ENCODE data around the gene ANKRD52. TPM values are rescaled to one million over a fixed set of nuclear protein-coding genes. Genes with fewer than 3 reads are reported as not detected.
A peak's percentile ranks its signal among the peaks of the same experiment; 100 is the strongest.

ANKRD52 gene
- total RNA-seq, 1 experiment from 2014 or later = 56.6 TPM

DNA sequence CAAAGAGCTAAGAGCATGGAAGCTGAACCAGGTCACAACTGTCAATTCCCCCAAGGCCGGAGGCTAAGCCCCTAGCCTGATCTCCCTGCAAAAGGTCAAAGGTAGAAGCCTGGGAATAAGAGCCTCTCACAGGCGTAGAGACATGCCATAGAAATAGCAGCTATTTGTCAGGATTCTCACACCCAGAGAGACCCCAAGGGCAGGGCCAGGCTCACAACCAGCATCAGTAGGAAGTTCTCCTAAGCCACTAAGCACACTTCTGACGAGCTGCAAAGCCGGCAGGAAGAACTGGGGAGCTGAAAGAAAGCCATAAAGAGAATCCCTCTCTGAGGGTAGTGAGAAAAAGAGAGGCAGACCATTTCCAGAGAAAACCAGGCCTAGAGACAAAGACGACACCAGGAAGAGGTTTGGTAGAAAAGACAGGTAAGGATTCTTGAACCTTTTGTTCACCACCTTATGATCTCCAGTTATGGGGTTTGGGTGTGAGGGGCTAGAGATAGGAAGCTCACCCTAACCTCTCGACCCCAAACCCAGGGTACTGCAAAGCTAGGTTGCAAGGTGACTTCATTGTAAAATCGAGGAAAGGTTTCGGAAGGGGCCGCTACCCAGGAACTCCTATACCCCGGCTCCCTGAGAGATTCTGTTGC is 69.9 kb downstream of the ANKRD52 start:
- Histone ChIP-seq H3K36me3 (ENCODE audit: control insufficient read depth in 1 of 2, insufficient read depth in 2 of 2, low read length in 2 of 2) (peaks cover 20 to 28% of the 10 kb centered on the region in 2 experiments; a peak in 3 of 4 replicates), H2AFZ (ENCODE audit: low read depth, low read length, poor library complexity, severe bottlenecking) (no peak overlapping the region), H3K4me1 (ENCODE audit: control insufficient read depth in 1 of 2, insufficient read depth in 2 of 2, low read length in 2 of 2) (peaks cover 17 to 26% of the 10 kb centered on the region in 2 experiments), H3K9me3 (ENCODE audit: control insufficient read depth in 1 of 2, insufficient read depth in 1 of 2, low read depth in 1 of 2, low read length in 2 of 2) (no peaks in the 10 kb centered on the region), H3K27me3 (ENCODE audit: insufficient read depth, low read length) (no peaks in the 10 kb centered on the region), H3K9ac (ENCODE audit: low read length) (peak overlapping the region; percentile 87), H3K9me2 (ENCODE audit: insufficient read depth) (no peaks in the 10 kb centered on the region), H3K4me3 (replicated peaks in 1 of 2; ENCODE audit: low read depth in 1 of 2, low read length in 2 of 2) (peak overlapping the region; percentile 86 to 88), H3K27ac (ENCODE audit: low read depth, low read length) (peak overlapping the region; percentile 84), H3K4me2 (ENCODE audit: low read length) (peak overlapping the region; percentile 90), H4K20me1 (ENCODE audit: insufficient read depth) (no peaks in the 10 kb centered on the region), H3K79me2 (ENCODE audit: insufficient read depth, low read length) (peaks cover 37% of the 10 kb centered on the region)
- intact Hi-C loops (cut with micrococcal nuclease) = no loop called here
- POLR2A ChIA-PET = interaction anchor here (0.6 to 2.7 kb wide), 4 partner anchors 34 to 458 kb away, joined by 3 to 17 read pairs (median 10); partner anchors contain the start of genes ATP5F1B, ESYT1, RNF41 and ZC3H10
- BruUV-seq (replicated peaks) = no TSS peak
- TF ChIP-seq JUND (IDR thresholded peaks at IDR 0.05) (no peak), EGR1 (IDR thresholded peaks at IDR 0.05; ENCODE audit: low read depth) (no peak), SP1 (IDR thresholded peaks at IDR 0.05; ENCODE audit: low read depth) (no peak)
- CTCF ChIA-PET = interaction anchor here (0.6 to 3.3 kb wide), 5 partner anchors 9 to 449 kb away, joined by 3 to 29 read pairs (median 18); partner anchors contain the start of genes ESYT1 and ZC3H10
- RAD21 ChIA-PET (ENCODE audit: low non-redundant PET in 1 of 2, low total read pairs in 2 of 2, uncharacterized antibody in 2 of 2, unreplicated experiment in 2 of 2) = no interaction called here
- ATAC-seq = no peak
- DNase-seq (ENCODE audit: low read depth, low spot score) = no peak

Other genes with a start within 250 kb of the ANKRD52 start
- 8.5 TPM for gene IKZF4, start 237.3 kb downstream of the ANKRD52 start, total RNA-seq (2021; ENCODE audit: unreplicated experiment)
- gene RPS26, start 216.5 kb downstream of the ANKRD52 start, total RNA-seq (2021; ENCODE audit: unreplicated experiment) = 70.2 TPM
- gene ERBB3, start 178.2 kb downstream of the ANKRD52 start, total RNA-seq (2021; ENCODE audit: unreplicated experiment) = 39.7 TPM
- gene PA2G4, start 153.8 kb downstream of the ANKRD52 start, total RNA-seq (2021; ENCODE audit: unreplicated experiment) = 302 TPM
- gene RPL41, start 141.8 kb downstream of the ANKRD52 start, total RNA-seq (2021; ENCODE audit: unreplicated experiment) = 4,327 TPM
- 8.7 TPM for gene ZC3H10, start 140.1 kb downstream of the ANKRD52 start, total RNA-seq (2021; ENCODE audit: unreplicated experiment)
- gene ESYT1, start 130.1 kb downstream of the ANKRD52 start, total RNA-seq (2021; ENCODE audit: unreplicated experiment) = 80.9 TPM
- 94.3 TPM for gene MYL6B, start 105.8 kb downstream of the ANKRD52 start, total RNA-seq (2021; ENCODE audit: unreplicated experiment)
- gene MYL6, start 100.0 kb downstream of the ANKRD52 start, total RNA-seq (2021; ENCODE audit: unreplicated experiment) = 554 TPM
- 99.7 TPM for gene SMARCC2, start 68.9 kb downstream of the ANKRD52 start, total RNA-seq (2021; ENCODE audit: unreplicated experiment)
- gene RNF41, start 36.5 kb downstream of the ANKRD52 start, total RNA-seq (2021; ENCODE audit: unreplicated experiment) = 40.6 TPM
- 52.9 TPM for gene NABP2, start 34.0 kb downstream of the ANKRD52 start, total RNA-seq (2021; ENCODE audit: unreplicated experiment)
- 0.66 TPM for gene SLC39A5, start 28.3 kb downstream of the ANKRD52 start, total RNA-seq (2021; ENCODE audit: unreplicated experiment)
- 11.7 TPM for gene COQ10A, start 8.6 kb upstream of the ANKRD52 start, total RNA-seq (2021; ENCODE audit: unreplicated experiment)
- 270 TPM for gene CS, start 41.9 kb upstream of the ANKRD52 start, total RNA-seq (2021; ENCODE audit: unreplicated experiment)
- gene CNPY2, start 57.6 kb upstream of the ANKRD52 start, total RNA-seq (2021; ENCODE audit: unreplicated experiment) = 109 TPM
- 75.0 TPM for gene PAN2, start 75.6 kb upstream of the ANKRD52 start, total RNA-seq (2021; ENCODE audit: unreplicated experiment)
- gene IL23A, start 80.5 kb upstream of the ANKRD52 start, total RNA-seq (2021; ENCODE audit: unreplicated experiment) = 0.59 TPM
- 53.1 TPM for gene STAT2, start 101.7 kb upstream of the ANKRD52 start, total RNA-seq (2021; ENCODE audit: unreplicated experiment)
- 0.17 TPM for gene APOF, start 104.5 kb upstream of the ANKRD52 start, total RNA-seq (2021; ENCODE audit: unreplicated experiment)
- 47.0 TPM for gene TIMELESS, start 191.0 kb upstream of the ANKRD52 start, total RNA-seq (2021; ENCODE audit: unreplicated experiment)
- gene MIP, start 196.3 kb upstream of the ANKRD52 start, total RNA-seq (2021; ENCODE audit: unreplicated experiment) = 0.79 TPM
- 2.5 TPM for gene SPRYD4, start 210.2 kb upstream of the ANKRD52 start, total RNA-seq (2021; ENCODE audit: unreplicated experiment)
- gene GLS2, start 229.8 kb upstream of the ANKRD52 start, total RNA-seq (2021; ENCODE audit: unreplicated experiment) = not detected

Measured in HCT116 (cell line).